ENCODE measurements around the gene ZNF430. TPM values are rescaled to one million over a fixed set of nuclear protein-coding genes. Genes with fewer than 3 reads are reported as not detected.
"Not testable (repeated sequence)": the region's sequence is repeated elsewhere in the genome, so short reads cannot be mapped to it uniquely, and the experiment has no call there.

The ZNF430 gene
- 22.9 TPM for total RNA-seq

- DNase-seq: peak; percentile 95
These were observed at the start of gene ZNF430 for GRCh38 chr19:21020298-21021227. TSS of gene ZNF430 (plus strand) at chr19:21020657. CDS start at chr19:21020801, 144 bp downstream.

GRCh38 chr19:20992788-20993187 is 27.7 kb upstream of the ZNF430 start:
- DNase-seq: not testable (repeated sequence)

GRCh38 chr19:20999731-21000352 is 20.6 kb upstream of the ZNF430 start:
- DNase-seq: peak; percentile 93

- DNase-seq: not testable (repeated sequence)
These were observed 781 bp downstream of the ZNF430 start for GRCh38 chr19:21021238-21021637.

- DNase-seq: no peak
These were observed 2.5 kb downstream of the ZNF430 start for GRCh38 chr19:21022996-21023395.

GRCh38 chr19:21023901-21024300 is 3.4 kb downstream of the ZNF430 start:
- DNase-seq: no peak

- DNase-seq: no peak
These were observed 8.5 kb downstream of the ZNF430 start for GRCh38 chr19:21028969-21029268.

- DNase-seq: no peak
These were observed 24.6 kb downstream of the ZNF430 start for GRCh38 chr19:21045028-21045427.

GRCh38 chr19:21046489-21046888 is 26.0 kb downstream of the ZNF430 start:
- no peak for DNase-seq

- DNase-seq: no peak
These were observed 27.3 kb downstream of the ZNF430 start for GRCh38 chr19:21047716-21048115.

- no peak for DNase-seq
These were observed 32.4 kb downstream of the ZNF430 start for GRCh38 chr19:21052902-21053301.

- DNase-seq: no peak
These were observed 44.9 kb downstream of the ZNF430 start for GRCh38 chr19:21065336-21065735.

- peak; percentile 84 for DNase-seq
These were observed 61.8 kb downstream of the ZNF430 start, which contains the start of gene ZNF714 for GRCh38 chr19:21082011-21082975. TSS of gene ZNF714 (plus strand) at chr19:21082203. CDS start at chr19:21098269, 16,066 bp downstream.

GRCh38 chr19:21084343-21084742 is 63.9 kb downstream of the ZNF430 start:
- DNase-seq: no peak

- no peak for DNase-seq
These were observed 67.4 kb downstream of the ZNF430 start for GRCh38 chr19:21087871-21088270.

GRCh38 chr19:21092109-21092508 is 71.7 kb downstream of the ZNF430 start:
- peak; percentile 33 for DNase-seq

- DNase-seq: no peak
These were observed 74.0 kb downstream of the ZNF430 start for GRCh38 chr19:21094347-21095025.

GRCh38 chr19:21098291-21098690 is 77.8 kb downstream of the ZNF430 start:
- DNase-seq: no peak

GRCh38 chr19:21101521-21102242 is 81.2 kb downstream of the ZNF430 start:
- DNase-seq: no peak

GRCh38 chr19:21109116-21109515 is 88.7 kb downstream of the ZNF430 start:
- DNase-seq: no peak

Measured in skin of body (tissue), 2 donors.